LNCaP clone FGC (cell line): ENCODE measurements around the gene PDE9A.

Experiments used
- DNase-seq: peaks from one replicate; pipeline ENCODE4 v3.0.0-alpha.2; 2011; ENCODE audit warnings: low read depth
- H3K4me3 ChIP-seq: 2 replicates; pipeline ENCODE4 v1.5.1; 2011; ENCODE audit warnings: mild to moderate bottlenecking, low read depth, low read length, control low read depth
- CTCF ChIP-seq: IDR thresholded peaks from 2 replicates; pipeline ENCODE4 v1.5.1; 2012; ENCODE audit warnings: mild to moderate bottlenecking; ENCODE audit not compliant: control insufficient read depth, insufficient read depth; ENCODE audit errors: extremely low read depth

The PDE9A gene

GRCh38 chr21:42755766-42756579 is 102.6 kb downstream of the PDE9A start:
- TF ChIP-seq CTCF: no peak
- DNase-seq: no peak
- H3K4me3 ChIP-seq: no peak overlapping the region

GRCh38 chr21:42756580-42757250 is 103.3 kb downstream of the PDE9A start:
- no peak overlapping the region for H3K4me3 ChIP-seq
- no peak for DNase-seq
- no peak for TF ChIP-seq CTCF

- no peak for DNase-seq
- no peak for TF ChIP-seq CTCF
These were observed 104.0 kb downstream of the PDE9A start for GRCh38 chr21:42757422-42757821.

GRCh38 chr21:42757826-42758655 is 104.6 kb downstream of the PDE9A start:
- H3K4me3 ChIP-seq: no peak overlapping the region
- DNase-seq: no peak
- no peak for TF ChIP-seq CTCF

More at GRCh38 chr21:42757422-42757821, 104.0 kb downstream of the PDE9A start:
- no peak overlapping the region for H3K4me3 ChIP-seq

GRCh38 chr21:42758721-42759593 is 105.5 kb downstream of the PDE9A start:
- no peak overlapping the region for H3K4me3 ChIP-seq
- DNase-seq: no peak
- no peak for TF ChIP-seq CTCF

GRCh38 chr21:42759594-42759927 is 106.1 kb downstream of the PDE9A start:
- no peak for DNase-seq
- TF ChIP-seq CTCF: no peak
- H3K4me3 ChIP-seq: no peak overlapping the region
